Duodenal mucosa (tissue), 2 donors: ENCODE measurements around the gene CTSH.

ENCODE experiments used
- H3K27ac ChIP-seq: one replicate; pipeline ENCODE4 v1.7.0; 2013; ENCODE audit warnings: low read depth, low read length
- H3K27me3 ChIP-seq, 2 donors: one replicate each; pipeline ENCODE4 v1.7.0; 2013; ENCODE audit warnings: low read length in 2 of 2, control low read depth in 1 of 2; ENCODE audit not compliant: insufficient read depth in 2 of 2, control insufficient read depth in 1 of 2
- H3K36me3 ChIP-seq, 2 donors: one replicate each; pipeline ENCODE4 v1.7.0; 2013; ENCODE audit warnings: low read length in 2 of 2, control low read depth in 1 of 2; ENCODE audit not compliant: insufficient read depth in 2 of 2, control insufficient read depth in 1 of 2
- H3K4me1 ChIP-seq, 2 donors: one replicate each; pipeline ENCODE4 v1.7.0; 2013; ENCODE audit warnings: low read length in 2 of 2, control low read depth in 1 of 2; ENCODE audit not compliant: insufficient read depth in 2 of 2, control insufficient read depth in 1 of 2
- H3K4me3 ChIP-seq, 2 donors: one replicate each; pipeline ENCODE4 v1.7.0; 2013; ENCODE audit warnings: low read length in 2 of 2, low read depth in 1 of 2
- H3K9ac ChIP-seq, 2 donors: one replicate each; pipeline ENCODE4 v1.7.0; 2013; ENCODE audit warnings: low read length in 2 of 2, low read depth in 1 of 2
- H3K9me3 ChIP-seq, 2 donors: one replicate each; pipeline ENCODE4 v1.7.0; 2013; ENCODE audit warnings: low read length in 2 of 2, control low read depth in 1 of 2; ENCODE audit not compliant: control insufficient read depth in 1 of 2

The CTSH gene

DNA sequence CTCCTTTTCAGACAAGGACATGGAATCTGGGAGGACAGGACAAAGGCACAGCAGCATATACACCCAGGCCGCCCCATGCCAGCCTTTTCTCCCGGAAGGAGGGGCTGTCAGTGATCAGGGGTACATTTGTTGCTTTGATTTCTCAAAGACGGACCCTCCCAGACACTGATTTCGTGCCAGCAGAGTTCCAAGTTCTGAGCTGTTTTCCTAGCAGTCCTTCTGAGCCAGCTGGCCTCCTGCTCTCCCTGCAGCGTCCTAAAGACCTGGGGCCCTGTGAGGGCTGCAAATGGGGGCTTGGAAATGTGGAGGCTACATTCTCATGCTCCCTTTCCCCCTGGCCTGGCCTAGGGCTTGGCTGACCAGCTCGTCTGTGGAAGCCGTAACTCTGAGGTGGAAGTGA lies 22.3 kb downstream of the CTSH start:
- Histone ChIP-seq H3K27ac (no peak overlapping the region), H3K27me3 (no peaks in the 10 kb centered on the region), H3K36me3 (peaks cover 20 to 76% of the 10 kb centered on the region in 2 donors), H3K9ac (no peak overlapping the region), H3K4me3 (no peak overlapping the region), H3K4me1 (no peaks in the 10 kb centered on the region), H3K9me3 (no peaks in the 10 kb centered on the region)

DNA sequence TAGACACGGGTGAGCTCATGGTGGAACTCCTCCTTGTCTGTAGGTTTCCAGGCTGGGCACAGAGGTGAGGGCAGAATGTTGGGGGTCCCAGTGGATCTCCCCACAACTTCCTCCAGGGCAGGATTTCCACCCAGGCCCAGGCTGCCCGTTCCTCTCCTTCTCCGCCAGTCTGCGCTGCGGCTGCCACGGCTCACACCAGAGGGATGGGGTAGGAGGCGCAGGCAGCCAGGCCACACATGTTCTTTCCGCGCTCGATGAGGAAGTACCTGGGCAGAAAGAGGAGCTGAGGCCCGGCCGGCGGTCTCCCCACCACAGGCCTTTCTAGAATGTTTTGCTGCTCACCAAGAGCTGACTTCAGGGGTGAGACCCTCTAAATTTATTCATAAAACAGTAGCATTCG lies 22.9 kb downstream of the CTSH start:
- Histone ChIP-seq H3K9me3 (no peaks in the 10 kb centered on the region), H3K36me3 (peaks cover 18 to 71% of the 10 kb centered on the region in 2 donors), H3K4me3 (no peak overlapping the region), H3K27me3 (no peaks in the 10 kb centered on the region), H3K9ac (no peak overlapping the region), H3K4me1 (no peaks in the 10 kb centered on the region), H3K27ac (no peak overlapping the region)

DNA sequence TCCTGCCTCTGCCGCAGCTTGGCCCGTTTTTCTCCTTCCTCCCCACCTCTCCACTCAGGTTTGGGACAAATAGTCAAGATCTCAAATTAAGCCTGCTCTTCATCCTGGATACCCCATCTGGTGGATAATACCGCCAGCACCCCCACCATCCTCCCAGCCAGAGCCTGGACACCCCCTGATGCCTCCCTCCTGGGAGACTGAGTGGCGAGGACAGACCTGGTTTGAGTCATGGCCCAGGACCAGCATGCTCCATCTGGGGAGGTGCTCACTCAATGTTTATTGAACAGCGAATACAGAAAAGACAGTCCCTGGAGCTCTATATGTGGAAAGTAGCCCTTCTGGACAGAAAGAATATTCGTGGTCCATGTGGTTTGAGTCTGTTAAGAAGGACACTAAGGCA lies 23.3 kb downstream of the CTSH start:
- no peaks in the 10 kb centered on the region for H3K27me3 ChIP-seq

DNA sequence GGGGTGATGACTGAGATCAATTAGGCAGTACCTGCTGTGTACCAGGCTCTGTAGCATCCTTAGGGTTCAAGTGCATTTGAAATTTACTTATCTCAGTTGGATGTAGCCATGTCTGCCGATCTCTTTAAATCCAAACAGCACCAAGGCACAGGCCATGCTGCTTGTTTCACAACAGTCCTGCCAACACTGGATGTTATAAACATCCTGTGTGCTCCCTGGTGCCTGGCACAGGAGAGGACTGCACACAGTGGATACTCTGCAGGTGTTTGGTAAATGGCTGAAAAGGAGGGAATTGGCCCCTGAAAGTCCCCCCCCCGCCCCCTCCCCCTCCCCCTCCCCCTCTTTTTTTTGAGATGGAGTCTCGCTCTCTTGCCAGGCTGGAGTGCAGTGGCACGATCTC lies 27.0 kb downstream of the CTSH start:
- Histone ChIP-seq H3K9me3 (no peaks in the 10 kb centered on the region), H3K27ac (no peak overlapping the region), H3K4me1 (peaks cover 5 to 17% of the 10 kb centered on the region in 2 donors), H3K9ac (no peak overlapping the region), H3K27me3 (no peaks in the 10 kb centered on the region), H3K4me3 (no peak overlapping the region), H3K36me3 (peaks cover 18 to 47% of the 10 kb centered on the region in 2 donors)

More for the DNA sequence above, 23.3 kb downstream of the CTSH start:
- H3K27ac ChIP-seq: no peak overlapping the region
- H3K4me1 ChIP-seq: no peaks in the 10 kb centered on the region
- H3K9ac ChIP-seq: no peak overlapping the region
- H3K4me3 ChIP-seq: no peak overlapping the region
- H3K36me3 ChIP-seq: peaks cover 18 to 66% of the 10 kb centered on the region in 2 donors
- no peaks in the 10 kb centered on the region for H3K9me3 ChIP-seq

DNA sequence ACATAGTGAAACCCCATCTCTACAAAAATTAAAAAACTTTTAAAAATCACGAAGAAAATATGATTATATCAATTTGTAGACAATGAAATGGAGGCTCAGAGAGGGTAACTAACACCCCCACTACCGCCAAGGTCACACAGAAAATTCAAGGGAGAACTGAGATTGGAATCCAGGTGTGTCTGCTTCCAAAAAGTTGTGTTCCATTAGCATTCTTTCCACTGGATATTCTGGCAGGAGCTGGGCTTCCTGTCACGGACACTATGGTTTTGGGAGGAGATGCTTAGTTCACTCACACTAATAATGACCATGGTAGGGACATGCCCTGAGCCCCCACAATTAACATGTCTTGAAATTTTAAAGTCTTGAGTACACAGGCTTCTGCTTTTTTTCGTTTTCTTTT lies 28.8 kb downstream of the CTSH start:
- no peak overlapping the region for H3K9ac ChIP-seq
- H3K36me3 ChIP-seq: peaks cover 5 to 39% of the 10 kb centered on the region in 2 donors
- no peak overlapping the region for H3K4me3 ChIP-seq
- H3K9me3 ChIP-seq: no peaks in the 10 kb centered on the region
- H3K27ac ChIP-seq: no peak overlapping the region
- H3K27me3 ChIP-seq: no peaks in the 10 kb centered on the region
- H3K4me1 ChIP-seq: peaks cover 5 to 23% of the 10 kb centered on the region in 2 donors

DNA sequence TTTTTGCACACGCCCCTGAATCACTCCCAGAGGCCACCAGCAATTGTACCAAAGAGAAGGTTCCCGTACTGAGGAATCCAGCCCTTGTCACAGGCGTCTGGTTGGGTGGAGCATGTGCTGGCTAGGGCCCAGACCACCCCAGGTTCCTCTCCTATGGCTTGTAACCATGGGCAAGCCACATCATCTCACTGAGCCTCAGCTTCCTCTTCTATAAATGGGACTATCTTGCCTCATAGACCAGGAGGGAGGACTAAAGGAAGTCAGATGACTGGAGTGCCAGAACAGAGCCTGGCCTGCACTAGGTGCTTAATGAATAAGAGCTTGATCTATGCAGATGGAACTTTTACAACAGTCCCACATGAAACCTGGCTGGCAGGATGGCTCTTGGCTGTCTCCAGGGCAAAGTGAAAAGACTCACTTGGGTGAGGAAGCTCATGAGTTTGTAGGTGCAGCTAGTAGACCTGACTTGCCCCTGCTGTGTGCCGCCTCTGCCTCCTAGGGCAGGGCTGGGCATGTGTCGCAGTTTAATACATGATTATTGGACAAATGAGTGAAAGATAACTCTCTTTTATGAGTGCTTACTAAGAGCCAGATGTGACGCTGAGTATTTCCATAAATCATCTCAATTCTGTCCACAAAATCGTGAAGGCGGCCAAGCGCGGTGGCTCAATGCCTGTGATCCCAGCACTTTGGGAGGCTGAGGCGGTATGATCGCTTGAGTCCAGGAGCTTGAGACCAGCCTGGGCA lies 29.3 kb downstream of the CTSH start:
- H3K9ac ChIP-seq: no peak overlapping the region
- no peak overlapping the region for H3K27ac ChIP-seq
- H3K36me3 ChIP-seq: peaks cover 5 to 41% of the 10 kb centered on the region in 2 donors
- no peaks in the 10 kb centered on the region for H3K27me3 ChIP-seq
- peaks cover 5 to 23% of the 10 kb centered on the region in 2 donors for H3K4me1 ChIP-seq
- no peak overlapping the region for H3K4me3 ChIP-seq
- no peaks in the 10 kb centered on the region for H3K9me3 ChIP-seq

DNA sequence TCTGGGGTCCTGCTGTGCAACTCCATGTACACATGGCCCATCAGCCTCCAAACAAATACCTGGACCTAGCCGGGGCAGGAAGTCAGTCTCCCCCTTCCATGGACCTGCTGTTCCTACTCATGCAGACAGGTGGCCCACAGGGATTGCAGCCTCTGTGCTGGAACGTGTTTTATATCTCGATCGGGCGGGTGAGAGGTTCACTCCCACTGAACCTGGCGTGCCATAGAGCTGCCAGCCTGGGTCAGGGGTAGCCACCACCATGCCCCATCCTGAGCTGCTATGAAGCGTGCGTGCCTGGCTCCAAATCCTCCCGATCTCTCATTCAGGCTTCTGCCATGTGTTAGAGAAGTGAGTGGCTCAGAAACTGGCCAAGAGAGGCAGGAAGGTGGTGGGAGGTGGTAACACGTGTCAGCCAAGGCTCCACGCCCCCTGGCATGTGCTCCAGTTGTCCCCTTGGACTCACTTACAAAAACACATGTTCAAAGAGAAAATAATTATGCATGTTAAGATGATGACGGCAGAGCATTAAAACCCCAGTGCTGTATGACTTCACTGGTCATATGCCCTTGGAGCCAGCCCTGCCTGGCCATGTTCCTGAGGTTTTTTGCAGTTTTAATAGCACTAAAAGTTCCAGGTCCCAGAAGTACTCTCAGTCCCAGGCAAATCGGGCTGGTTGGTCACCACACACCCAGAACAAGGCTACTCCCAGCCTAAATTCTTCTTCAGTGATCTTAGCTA lies 30.6 kb downstream of the CTSH start:
- Histone ChIP-seq H3K27ac (no peak overlapping the region), H3K4me3 (no peak overlapping the region)

DNA sequence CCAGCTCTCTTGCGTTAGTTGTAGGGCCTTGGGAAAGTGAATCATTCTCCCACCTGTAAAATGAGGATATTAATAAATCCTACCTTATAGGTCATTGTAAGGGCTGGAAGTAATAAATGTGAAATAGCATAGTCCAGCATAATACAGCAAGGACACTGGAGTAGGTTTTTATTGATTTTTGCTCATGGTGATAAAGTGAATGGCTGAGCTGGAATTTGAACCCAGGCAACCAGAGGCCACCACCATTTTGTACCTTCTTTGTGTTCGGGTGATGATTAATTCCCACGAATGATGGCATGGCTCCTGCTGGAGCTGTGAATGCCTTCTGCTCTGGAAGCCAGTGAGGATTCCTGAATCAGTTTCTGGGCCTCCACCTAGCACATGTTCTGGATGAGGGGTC lies 31.8 kb downstream of the CTSH start:
- no peak overlapping the region for H3K4me3 ChIP-seq
- H3K27me3 ChIP-seq: no peaks in the 10 kb centered on the region
- H3K9ac ChIP-seq: no peak overlapping the region
- H3K36me3 ChIP-seq: peaks cover 8 to 40% of the 10 kb centered on the region in 2 donors
- no peaks in the 10 kb centered on the region for H3K9me3 ChIP-seq
- peaks cover 5 to 23% of the 10 kb centered on the region in 2 donors for H3K4me1 ChIP-seq
- no peak overlapping the region for H3K27ac ChIP-seq

More for the DNA sequence above, 30.6 kb downstream of the CTSH start:
- peaks cover 8 to 41% of the 10 kb centered on the region in 2 donors for H3K36me3 ChIP-seq
- H3K4me1 ChIP-seq: peaks cover 5 to 23% of the 10 kb centered on the region in 2 donors
- no peak overlapping the region for H3K9ac ChIP-seq
- no peaks in the 10 kb centered on the region for H3K9me3 ChIP-seq
- H3K27me3 ChIP-seq: no peaks in the 10 kb centered on the region

DNA sequence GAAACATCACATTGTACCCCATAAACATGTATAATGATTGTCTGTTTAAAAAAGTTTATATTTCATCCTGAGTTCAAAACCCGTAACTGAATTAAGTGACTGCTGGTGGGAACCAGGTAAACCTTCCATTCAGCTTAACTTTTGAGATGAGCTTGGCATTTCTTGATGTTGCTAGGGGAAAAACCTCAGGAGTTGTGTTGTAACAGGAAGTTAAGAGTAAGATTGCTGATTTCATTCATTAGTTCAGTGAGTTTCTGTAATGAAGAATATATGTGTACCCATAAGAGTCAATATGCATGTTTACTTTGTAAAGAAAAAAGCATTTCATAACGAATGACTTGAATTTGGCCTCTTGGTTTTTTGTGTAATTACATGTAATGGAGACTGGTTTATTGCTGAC lies 32.5 kb downstream of the CTSH start:
- H3K9ac ChIP-seq: no peak overlapping the region
- peaks cover 5 to 23% of the 10 kb centered on the region in 2 donors for H3K4me1 ChIP-seq
- H3K27ac ChIP-seq: no peak overlapping the region
- peaks cover 11 to 41% of the 10 kb centered on the region in 2 donors for H3K36me3 ChIP-seq
- no peaks in the 10 kb centered on the region for H3K27me3 ChIP-seq
- H3K4me3 ChIP-seq: no peak overlapping the region
- no peaks in the 10 kb centered on the region for H3K9me3 ChIP-seq

DNA sequence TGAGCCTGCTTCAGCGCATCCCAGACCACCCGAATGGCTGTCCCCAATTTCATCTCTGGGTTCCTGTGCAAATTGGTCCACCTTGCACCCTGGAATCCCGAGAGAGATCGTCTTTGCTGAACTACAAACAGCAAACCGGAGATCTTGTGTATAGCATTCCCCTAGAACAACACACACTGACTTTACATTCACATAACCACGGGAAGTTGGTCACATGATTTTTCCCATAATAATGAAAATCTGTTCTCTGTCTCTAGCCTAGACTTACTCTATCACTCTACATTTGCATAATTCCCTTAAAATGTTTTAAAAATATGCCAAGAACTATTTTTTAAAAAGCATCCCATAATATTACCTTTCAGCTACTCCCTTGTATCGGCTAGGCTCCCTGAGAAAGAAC lies 34.6 kb downstream of the CTSH start:
- no peak overlapping the region for H3K4me3 ChIP-seq
- H3K4me1 ChIP-seq: peaks cover 5 to 23% of the 10 kb centered on the region in 2 donors
- H3K27me3 ChIP-seq: no peaks in the 10 kb centered on the region
- no peaks in the 10 kb centered on the region for H3K9me3 ChIP-seq
- peaks cover 19 to 60% of the 10 kb centered on the region in 2 donors for H3K36me3 ChIP-seq
- H3K9ac ChIP-seq: no peak overlapping the region
- no peak overlapping the region for H3K27ac ChIP-seq
